Activated naive CD4-positive, alpha-beta T cell treated with anti-CD3 and anti-CD28 coated beads for 36 hours (primary cell): ENCODE measurements around the gene EXD3. TPM values are rescaled to one million over a fixed set of nuclear protein-coding genes. Genes with fewer than 3 reads are reported as not detected.

Source experiments
- CTCF ChIA-PET: fragments of 350-600 bp; sonication (Branson Sonifier 250); formaldehyde crosslinking; loops from one replicate; lab custom pipeline; 2021; ENCODE audit warnings: antibody characterized with exemption; lab: Charles Lee
- DNase-seq: peaks from one replicate; pipeline ENCODE4 v3.0.0-alpha.2; 2020
- H3K27ac Mint-ChIP-seq: one replicate; pipeline ENCODE4 v1.8.0; 2021; ENCODE audit warnings: mild to moderate bottlenecking, mixed read lengths
- H3K27me3 Mint-ChIP-seq: one replicate; pipeline ENCODE4 v1.8.0; 2021; ENCODE audit warnings: low read depth, mixed read lengths
- H3K36me3 Mint-ChIP-seq: one replicate; pipeline ENCODE4 v1.8.0; 2021; ENCODE audit warnings: low read depth, mixed read lengths
- H3K4me1 Mint-ChIP-seq: one replicate; pipeline ENCODE4 v1.8.0; 2021; ENCODE audit warnings: low read depth, mixed read lengths
- H3K4me3 Mint-ChIP-seq: one replicate; pipeline ENCODE4 v1.8.0; 2021; ENCODE audit warnings: mild to moderate bottlenecking, moderate library complexity, mixed read lengths
- H3K9me3 Mint-ChIP-seq: one replicate; pipeline ENCODE4 v1.8.0; 2021; ENCODE audit warnings: mixed read lengths
- intact Hi-C: fragments of 100-400 bp; cut with micrococcal nuclease; formaldehyde crosslinking; loops from one replicate; pipeline ENCODE4 v1.15.1; 2023
- total RNA-seq, 2 experiments: library from RNA; stranded (reverse); gene quantifications; one replicate each; pipeline ENCODE4 v1.2.3, GENCODE V29; 2021

The EXD3 gene
- total RNA-seq, 2 experiments from 2014 or later, result 11.2 to 12.7 TPM

GRCh38 chr9:137408651-137409405 lies 14.1 kb downstream of the EXD3 start:
- Mint-ChIP-seq H3K4me1 (peaks cover 6% of the 10 kb centered on the region), H3K4me3 (no peak overlapping the region), H3K36me3 (no peaks in the 10 kb centered on the region), H3K27me3 (no peaks in the 10 kb centered on the region), H3K27ac (no peak overlapping the region), H3K9me3 (no peaks in the 10 kb centered on the region)
- DNase-seq, result no peak
- intact Hi-C loops, result no loop called here
- CTCF ChIA-PET, result interaction anchor here (0.7 to 2.2 kb wide), 5 partner anchors 15 to 122 kb away, joined by 3 to 8 read pairs (median 4); partner anchors contain the start of genes EXD3, NOXA1 and NRARP

- CTCF ChIA-PET, result interaction anchor here (0.8 to 1.0 kb wide), 2 partner anchors 16 to 67 kb away, joined by 4 to 5 read pairs; partner anchors contain the start of genes EXD3 and NOXA1
- Mint-ChIP-seq H3K27ac (no peak overlapping the region), H3K9me3 (no peaks in the 10 kb centered on the region), H3K4me3 (no peak overlapping the region), H3K27me3 (no peaks in the 10 kb centered on the region), H3K36me3 (no peaks in the 10 kb centered on the region), H3K4me1 (peaks cover 6% of the 10 kb centered on the region)
- intact Hi-C loops, result loop anchor here (1.0 kb wide), 1 partner anchor 105 kb away; the partner anchor contains the start of gene NRARP
- no peak for DNase-seq
These were observed 15.2 kb downstream of the EXD3 start for GRCh38 chr9:137407590-137408300.

GRCh38 chr9:137406876-137407589 lies 15.9 kb downstream of the EXD3 start:
- DNase-seq, result peak; percentile 72
- H3K36me3 Mint-ChIP-seq, result no peaks in the 10 kb centered on the region
- no peak overlapping the region for H3K27ac Mint-ChIP-seq
- intact Hi-C loops, result loop anchor here (1.0 kb wide), 1 partner anchor 105 kb away; the partner anchor contains the start of gene NRARP
- no peaks in the 10 kb centered on the region for H3K9me3 Mint-ChIP-seq
- CTCF ChIA-PET, result interaction anchor here (0.9 kb wide), 1 partner anchor 10 kb away, joined by 3 read pairs; no protein-coding TSS in a partner anchor
- H3K4me1 Mint-ChIP-seq, result peaks cover 6% of the 10 kb centered on the region
- no peak overlapping the region for H3K4me3 Mint-ChIP-seq
- no peaks in the 10 kb centered on the region for H3K27me3 Mint-ChIP-seq

GRCh38 chr9:137406085-137406760 lies 16.7 kb downstream of the EXD3 start:
- no peak overlapping the region for H3K4me3 Mint-ChIP-seq
- no peak for DNase-seq
- peaks cover 4% of the 10 kb centered on the region for H3K4me1 Mint-ChIP-seq
- no peak overlapping the region for H3K27ac Mint-ChIP-seq
- no peaks in the 10 kb centered on the region for H3K36me3 Mint-ChIP-seq
- no peaks in the 10 kb centered on the region for H3K9me3 Mint-ChIP-seq
- intact Hi-C loops, result no loop called here
- no peaks in the 10 kb centered on the region for H3K27me3 Mint-ChIP-seq
- CTCF ChIA-PET, result interaction anchor here (0.6 to 0.9 kb wide), 2 partner anchors 11 to 184 kb away, joined by 3 read pairs; partner anchors contain the start of gene ZMYND19

- no peak for DNase-seq
- CTCF ChIA-PET, result interaction anchor here (0.6 to 0.9 kb wide), 2 partner anchors 12 to 185 kb away, joined by 3 read pairs; partner anchors contain the start of gene ZMYND19
- H3K4me1 Mint-ChIP-seq, result peaks cover 4% of the 10 kb centered on the region
- no peak overlapping the region for H3K4me3 Mint-ChIP-seq
- H3K9me3 Mint-ChIP-seq, result no peaks in the 10 kb centered on the region
- intact Hi-C loops, result no loop called here
- no peaks in the 10 kb centered on the region for H3K27me3 Mint-ChIP-seq
- H3K27ac Mint-ChIP-seq, result no peak overlapping the region
- no peaks in the 10 kb centered on the region for H3K36me3 Mint-ChIP-seq
These were observed 17.3 kb downstream of the EXD3 start for GRCh38 chr9:137405677-137406081.

- Mint-ChIP-seq H3K4me1 (peaks cover 4% of the 10 kb centered on the region), H3K9me3 (no peaks in the 10 kb centered on the region), H3K4me3 (no peak overlapping the region), H3K27ac (no peak overlapping the region), H3K27me3 (no peaks in the 10 kb centered on the region), H3K36me3 (no peaks in the 10 kb centered on the region)
- CTCF ChIA-PET, result interaction anchor here (1.0 to 1.7 kb wide), 2 partner anchors 17 to 102 kb away, joined by 3 to 4 read pairs; partner anchors contain the start of gene NRARP
- no peak for DNase-seq
- intact Hi-C loops, result no loop called here
These were observed 17.9 kb downstream of the EXD3 start for GRCh38 chr9:137404961-137405567.

- Mint-ChIP-seq H3K36me3 (peaks cover 3% of the 10 kb centered on the region), H3K9me3 (no peaks in the 10 kb centered on the region), H3K4me3 (no peak overlapping the region), H3K4me1 (peaks cover 8% of the 10 kb centered on the region), H3K27ac (no peak overlapping the region), H3K27me3 (no peaks in the 10 kb centered on the region)
- CTCF ChIA-PET, result no interaction called here
- no peak for DNase-seq
- intact Hi-C loops, result no loop called here
These were observed 19.7 kb downstream of the EXD3 start for GRCh38 chr9:137403269-137403668.

- Mint-ChIP-seq H3K36me3 (peaks cover 3% of the 10 kb centered on the region), H3K27ac (no peak overlapping the region), H3K9me3 (no peaks in the 10 kb centered on the region), H3K4me3 (no peak overlapping the region), H3K27me3 (no peaks in the 10 kb centered on the region), H3K4me1 (peaks cover 13% of the 10 kb centered on the region)
- no peak for DNase-seq
- intact Hi-C loops, result no loop called here
- CTCF ChIA-PET, result no interaction called here
These were observed 20.2 kb downstream of the EXD3 start for GRCh38 chr9:137402746-137403145.

GRCh38 chr9:137398561-137399468 lies 24.1 kb downstream of the EXD3 start:
- CTCF ChIA-PET, result no interaction called here
- no peak overlapping the region for H3K27ac Mint-ChIP-seq
- H3K27me3 Mint-ChIP-seq, result no peaks in the 10 kb centered on the region
- H3K36me3 Mint-ChIP-seq, result peaks cover 3% of the 10 kb centered on the region
- intact Hi-C loops, result no loop called here
- no peak overlapping the region for H3K4me3 Mint-ChIP-seq
- DNase-seq, result no peak
- peaks cover 21% of the 10 kb centered on the region for H3K4me1 Mint-ChIP-seq
- no peaks in the 10 kb centered on the region for H3K9me3 Mint-ChIP-seq

GRCh38 chr9:137397675-137398423 lies 25.1 kb downstream of the EXD3 start:
- Mint-ChIP-seq H3K36me3 (peaks cover 3% of the 10 kb centered on the region), H3K4me1 (peaks cover 21% of the 10 kb centered on the region), H3K4me3 (no peak overlapping the region), H3K27ac (peak overlapping the region; percentile 67), H3K9me3 (no peaks in the 10 kb centered on the region), H3K27me3 (no peaks in the 10 kb centered on the region)
- peak; percentile 77 for DNase-seq
- CTCF ChIA-PET, result interaction anchor here (0.6 kb wide), 1 partner anchor 479 kb away, joined by 3 read pairs; no protein-coding TSS in a partner anchor
- intact Hi-C loops, result loop anchor here (2.0 kb wide), 1 partner anchor 13 kb away; no protein-coding TSS in a partner anchor
